Chondrocyte (in vitro differentiated cells): ENCODE measurements around the gene DOCK8. TPM values are rescaled to one million over a fixed set of nuclear protein-coding genes. Genes with fewer than 3 reads are reported as not detected.

Experiments
- DNase-seq: peaks from one replicate; pipeline ENCODE4 v3.0.0; 2021; ENCODE audit warnings: mixed read lengths, low spot score
- H3K27ac Mint-ChIP-seq: one replicate; pipeline ENCODE4 v1.8.0; 2021; ENCODE audit warnings: mild to moderate bottlenecking, moderate library complexity, mixed read lengths; ENCODE audit not compliant: unreplicated experiment
- H3K27me3 Mint-ChIP-seq: 2 replicates; pipeline ENCODE4 v1.8.0; 2021; ENCODE audit warnings: low read depth, mixed read lengths
- H3K36me3 Mint-ChIP-seq: 2 replicates; pipeline ENCODE4 v1.8.0; 2021; ENCODE audit warnings: low read depth, mixed read lengths
- H3K4me1 Mint-ChIP-seq: 2 replicates; pipeline ENCODE4 v1.8.0; 2021; ENCODE audit warnings: low read depth, mild to moderate bottlenecking, mixed read lengths
- H3K4me3 Mint-ChIP-seq: one replicate; pipeline ENCODE4 v1.8.0; 2021; ENCODE audit warnings: mild to moderate bottlenecking, moderate library complexity, mixed read lengths; ENCODE audit not compliant: unreplicated experiment
- H3K9me3 Mint-ChIP-seq: 2 replicates; pipeline ENCODE4 v1.8.0; 2021; ENCODE audit warnings: low read depth, mixed read lengths
- CTCF ChIP-seq: fragments of 200-600 bp; sonication (generic); IDR thresholded peaks from 2 replicates; pipeline ENCODE4 v1.5.0; 2021; ENCODE audit warnings: antibody characterized with exemption, mild to moderate bottlenecking, moderate library complexity
- total RNA-seq: library from RNA; stranded (reverse); gene quantifications from 3 replicates; pipeline ENCODE4 v1.2.1, GENCODE V29; 2021

Gene DOCK8
- total RNA-seq, 1 donor from 2014 or later, result 0.17 TPM

- no peak overlapping the region for H3K4me3 Mint-ChIP-seq
- no peaks in the 10 kb centered on the region for H3K4me1 Mint-ChIP-seq
These were observed 133.1 kb downstream of the DOCK8 start for GRCh38 chr9:347667-348292.

GRCh38 chr9:350384-350783 lies 135.7 kb downstream of the DOCK8 start:
- no peaks in the 10 kb centered on the region for H3K4me1 Mint-ChIP-seq
- H3K27ac Mint-ChIP-seq, result no peak overlapping the region
- TF ChIP-seq CTCF, result no peak
- H3K4me3 Mint-ChIP-seq, result no peak overlapping the region
- DNase-seq, result no peak
- H3K9me3 Mint-ChIP-seq, result no peaks in the 10 kb centered on the region
- H3K27me3 Mint-ChIP-seq, result peaks cover 49% of the 10 kb centered on the region
- no peaks in the 10 kb centered on the region for H3K36me3 Mint-ChIP-seq

More at GRCh38 chr9:347667-348292, 133.1 kb downstream of the DOCK8 start:
- no peak for DNase-seq
- Mint-ChIP-seq H3K9me3 (no peaks in the 10 kb centered on the region), H3K27me3 (peaks cover 54% of the 10 kb centered on the region), H3K27ac (no peak overlapping the region), H3K36me3 (no peaks in the 10 kb centered on the region)
- peak; percentile 81 for TF ChIP-seq CTCF

- Mint-ChIP-seq H3K4me3 (no peak overlapping the region), H3K4me1 (no peaks in the 10 kb centered on the region)
- TF ChIP-seq CTCF, result no peak
These were observed 137.3 kb downstream of the DOCK8 start for GRCh38 chr9:351916-352315.

GRCh38 chr9:353077-353476 lies 138.4 kb downstream of the DOCK8 start:
- TF ChIP-seq CTCF, result no peak
- H3K27me3 Mint-ChIP-seq, result peaks cover 48% of the 10 kb centered on the region
- no peaks in the 10 kb centered on the region for H3K4me1 Mint-ChIP-seq
- no peaks in the 10 kb centered on the region for H3K36me3 Mint-ChIP-seq
- no peak overlapping the region for H3K4me3 Mint-ChIP-seq
- H3K27ac Mint-ChIP-seq, result no peak overlapping the region
- DNase-seq, result no peak
- no peaks in the 10 kb centered on the region for H3K9me3 Mint-ChIP-seq

More at GRCh38 chr9:351916-352315, 137.3 kb downstream of the DOCK8 start:
- Mint-ChIP-seq H3K9me3 (no peaks in the 10 kb centered on the region), H3K27me3 (peaks cover 50% of the 10 kb centered on the region), H3K36me3 (no peaks in the 10 kb centered on the region), H3K27ac (no peak overlapping the region)
- no peak for DNase-seq

GRCh38 chr9:354453-354852 lies 139.8 kb downstream of the DOCK8 start:
- peaks cover 42% of the 10 kb centered on the region for H3K27me3 Mint-ChIP-seq
- no peak for TF ChIP-seq CTCF
- H3K27ac Mint-ChIP-seq, result no peak overlapping the region
- no peaks in the 10 kb centered on the region for H3K9me3 Mint-ChIP-seq
- DNase-seq, result no peak
- no peaks in the 10 kb centered on the region for H3K4me1 Mint-ChIP-seq
- H3K36me3 Mint-ChIP-seq, result no peaks in the 10 kb centered on the region
- no peak overlapping the region for H3K4me3 Mint-ChIP-seq
